GM12801 (cell line): ENCODE data around the gene HOXC9.

Experiments
- TF ChIP-seq, protein P1 (sequence below): IDR thresholded peaks from one replicate; pipeline ENCODE4 v1.5.1; 2011; ENCODE audit warnings: control low read depth; ENCODE audit not compliant: insufficient read length; ENCODE audit errors: extremely low read depth

The HOXC9 gene

DNA sequence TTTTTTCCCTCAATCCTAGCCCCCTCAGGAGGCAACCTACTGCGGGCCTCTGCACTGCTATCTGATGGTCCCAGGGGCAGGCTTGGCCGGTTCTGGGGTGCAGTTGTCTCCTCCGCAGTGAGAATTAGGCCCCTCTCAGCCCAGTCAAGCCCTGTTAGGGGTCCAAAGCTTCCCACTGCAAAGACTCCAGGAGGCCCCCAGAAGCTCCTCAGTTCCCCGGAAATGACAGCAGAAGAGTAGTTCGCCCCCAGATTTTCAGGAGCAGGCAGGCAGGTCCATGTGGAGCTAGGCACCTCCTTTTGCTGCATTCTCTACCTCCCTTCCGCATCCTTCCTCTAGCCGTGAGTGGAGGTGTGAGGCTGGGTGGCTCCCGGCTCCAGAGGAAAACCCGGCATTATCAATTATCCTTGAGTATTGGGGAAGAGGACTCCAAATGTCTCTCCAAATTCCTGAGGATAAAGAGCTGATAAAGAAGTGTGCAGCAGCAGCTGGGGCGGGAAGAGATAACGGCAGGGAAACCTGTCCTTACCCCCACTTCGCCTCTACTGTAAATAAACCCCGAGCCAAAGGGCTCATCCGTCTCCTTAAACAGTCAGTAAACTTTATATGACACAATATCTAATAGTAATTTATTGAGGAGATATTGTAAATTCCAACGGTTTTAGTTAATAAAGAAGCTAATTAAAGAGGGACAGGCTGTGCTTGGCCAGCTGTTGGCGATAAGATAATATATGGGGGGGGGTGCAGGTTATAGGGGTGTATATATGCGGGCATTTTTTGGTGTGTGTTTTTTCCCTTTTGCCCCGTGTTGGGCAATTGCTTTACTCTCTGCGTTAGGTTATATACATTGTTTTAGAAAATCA is 45.9 kb upstream of the HOXC9 start:
- TF ChIP-seq, protein P1, sequence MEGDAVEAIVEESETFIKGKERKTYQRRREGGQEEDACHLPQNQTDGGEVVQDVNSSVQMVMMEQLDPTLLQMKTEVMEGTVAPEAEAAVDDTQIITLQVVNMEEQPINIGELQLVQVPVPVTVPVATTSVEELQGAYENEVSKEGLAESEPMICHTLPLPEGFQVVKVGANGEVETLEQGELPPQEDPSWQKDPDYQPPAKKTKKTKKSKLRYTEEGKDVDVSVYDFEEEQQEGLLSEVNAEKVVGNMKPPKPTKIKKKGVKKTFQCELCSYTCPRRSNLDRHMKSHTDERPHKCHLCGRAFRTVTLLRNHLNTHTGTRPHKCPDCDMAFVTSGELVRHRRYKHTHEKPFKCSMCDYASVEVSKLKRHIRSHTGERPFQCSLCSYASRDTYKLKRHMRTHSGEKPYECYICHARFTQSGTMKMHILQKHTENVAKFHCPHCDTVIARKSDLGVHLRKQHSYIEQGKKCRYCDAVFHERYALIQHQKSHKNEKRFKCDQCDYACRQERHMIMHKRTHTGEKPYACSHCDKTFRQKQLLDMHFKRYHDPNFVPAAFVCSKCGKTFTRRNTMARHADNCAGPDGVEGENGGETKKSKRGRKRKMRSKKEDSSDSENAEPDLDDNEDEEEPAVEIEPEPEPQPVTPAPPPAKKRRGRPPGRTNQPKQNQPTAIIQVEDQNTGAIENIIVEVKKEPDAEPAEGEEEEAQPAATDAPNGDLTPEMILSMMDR = no peak

DNA sequence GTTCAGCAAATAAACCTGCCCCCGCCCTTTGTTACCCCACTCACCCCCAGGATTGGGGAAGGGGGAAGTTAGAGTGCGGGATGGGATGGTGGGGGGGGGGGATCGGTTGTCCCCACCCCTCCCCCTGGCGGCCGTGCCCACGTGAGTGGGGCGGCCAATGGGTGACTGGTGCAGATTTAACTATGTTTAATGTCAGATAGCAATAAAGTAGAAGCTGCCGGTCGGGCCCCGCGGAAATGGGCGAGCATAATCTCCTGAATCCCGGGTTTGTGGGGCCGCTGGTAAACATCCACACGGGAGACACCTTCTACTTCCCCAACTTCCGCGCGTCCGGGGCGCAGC is 45.3 kb upstream of the HOXC9 start, which contains the start of gene HOXC12:
HOXC12 (plus strand) TSS at position 210 of the 342 bp plus-strand sequence; CDS start at position 237, 27 bp downstream.
- TF ChIP-seq, protein P1 = no peak

GRCh38 chr12:53955036-53955775 is 44.8 kb upstream of the HOXC9 start:
- TF ChIP-seq, protein P1 = no peak

- TF ChIP-seq, protein P1 = no peak
Measured at GRCh38 chr12:53955776-53956250, 44.1 kb upstream of the HOXC9 start.

DNA sequence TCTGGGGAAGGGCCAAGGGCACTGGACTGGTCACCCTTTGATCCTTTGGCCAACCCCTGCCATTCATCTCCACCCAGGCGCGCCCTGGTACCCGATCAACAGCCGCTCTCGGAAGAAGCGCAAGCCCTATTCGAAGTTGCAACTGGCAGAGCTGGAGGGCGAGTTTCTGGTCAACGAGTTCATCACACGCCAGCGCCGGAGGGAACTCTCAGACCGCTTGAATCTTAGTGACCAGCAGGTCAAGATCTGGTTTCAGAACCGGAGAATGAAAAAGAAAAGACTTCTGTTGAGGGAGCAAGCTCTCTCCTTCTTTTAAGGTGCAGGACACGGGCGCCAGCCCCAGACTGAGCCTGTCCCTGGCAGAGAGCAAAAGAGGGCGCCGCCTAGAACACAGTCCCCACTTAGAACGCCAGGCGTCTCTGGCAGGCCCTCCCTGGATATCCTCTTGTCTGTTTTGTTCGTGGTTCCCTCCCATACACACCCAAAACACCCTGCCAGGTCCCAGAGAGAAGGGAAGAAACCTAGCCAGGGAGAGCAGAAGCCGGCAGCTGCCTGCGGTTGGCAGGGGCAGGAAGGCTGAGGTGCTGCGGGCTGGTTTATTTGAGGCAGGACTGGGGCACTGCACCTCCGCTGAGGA is 43.6 kb upstream of the HOXC9 start:
- TF ChIP-seq, protein P1 = no peak

DNA sequence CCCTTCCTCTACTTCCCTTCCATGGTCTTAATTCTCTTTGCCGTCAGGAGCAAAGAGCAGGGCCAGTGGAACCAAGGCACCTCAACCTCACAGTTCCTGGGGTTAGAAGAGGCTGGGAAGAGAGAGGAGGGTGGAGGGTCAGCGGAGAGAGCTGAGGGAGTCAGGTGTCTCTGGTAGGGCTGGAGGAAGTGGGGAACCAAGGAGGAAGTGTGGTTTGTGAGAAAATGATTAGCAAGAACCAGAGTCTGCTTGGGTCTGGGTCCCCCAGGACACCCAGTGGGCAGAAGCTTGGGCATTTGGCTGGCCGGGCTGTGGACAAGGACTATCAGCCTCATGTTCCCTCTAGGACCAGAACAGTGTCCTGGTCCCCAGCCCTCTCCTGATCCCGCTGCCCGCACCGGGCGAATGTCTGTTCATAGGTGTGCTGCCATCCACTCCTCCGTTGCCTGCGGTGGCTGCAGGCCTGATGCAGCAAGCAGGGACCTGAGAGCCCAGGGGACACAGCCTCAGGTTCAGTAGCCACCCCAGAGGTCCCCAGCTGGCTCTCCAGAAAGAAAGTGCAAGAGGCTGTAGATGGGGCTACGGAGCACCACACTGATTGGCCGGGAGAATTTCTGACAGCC is 42.9 kb upstream of the HOXC9 start:
- TF ChIP-seq, protein P1 = no peak
